ENCODE data around the gene RARRES2. TPM values are rescaled to one million over a fixed set of nuclear protein-coding genes. Genes with fewer than 3 reads are reported as not detected.
A peak's percentile ranks its signal among the peaks of the same experiment; 100 is the strongest.

Gene RARRES2
- total RNA-seq (100 to 1,000 TPM; 133 to 162 TPM), polyA plus RNA-seq (ENCODE audit: insufficient read length in 6 of 6) (100 to 1,000 TPM; 153 to 233 (median 198) TPM)
- long read RNA-seq, donor 1, transcript RARRES2-202 (5 exons, 1,618 nt): minor isoform, 52 of 305 reads
- long read RNA-seq, donor 1, transcript RARRES2-201 (6 exons, 740 nt): major isoform, 218 of 305 reads
- long read RNA-seq, donor 1, transcript RARRES2-204 (4 exons, 1,907 nt): minor isoform, 7 of 305 reads
- long read RNA-seq, donor 1, partial matches to known transcripts: 22 of 305 reads
- long read RNA-seq, donor 1, other reads (novel, unspliced or antisense): 5 of 305 reads
- long read RNA-seq, donor 2, transcript RARRES2-202 (5 exons, 1,618 nt): minor isoform, 32 of 205 reads
- long read RNA-seq, donor 2, transcript RARRES2-204 (4 exons, 1,907 nt): minor isoform, 11 of 205 reads
- long read RNA-seq, donor 2, transcript RARRES2-201 (6 exons, 740 nt): major isoform, 136 of 205 reads
- long read RNA-seq, donor 2, partial matches to known transcripts: 24 of 205 reads
- long read RNA-seq, donor 2, other reads (novel, unspliced or antisense): 0 of 205 reads
- long read RNA-seq, donor 3, transcript RARRES2-201 (6 exons, 740 nt): major isoform, 125 of 159 reads
- long read RNA-seq, donor 3, transcript RARRES2-202 (5 exons, 1,618 nt): minor isoform, 14 of 159 reads
- long read RNA-seq, donor 3, partial matches to known transcripts: 19 of 159 reads
- long read RNA-seq, donor 3, other reads (novel, unspliced or antisense): 0 of 159 reads
- long read RNA-seq, donor 4, transcript RARRES2-202 (5 exons, 1,618 nt): minor isoform, 21 of 245 reads
- long read RNA-seq, donor 4, transcript RARRES2-201 (6 exons, 740 nt): major isoform, 185 of 245 reads
- long read RNA-seq, donor 4, partial matches to known transcripts: 20 of 245 reads
- long read RNA-seq, donor 4, other reads (novel, unspliced or antisense): 13 of 245 reads
- long read RNA-seq, donor 5, transcript RARRES2-204 (4 exons, 1,907 nt): minor isoform, 5 of 179 reads
- long read RNA-seq, donor 5, transcript RARRES2-201 (6 exons, 740 nt): major isoform, 125 of 179 reads
- long read RNA-seq, donor 5, transcript RARRES2-202 (5 exons, 1,618 nt): minor isoform, 33 of 179 reads
- long read RNA-seq, donor 5, partial matches to known transcripts: 9 of 179 reads
- long read RNA-seq, donor 5, other reads (novel, unspliced or antisense): 5 of 179 reads
- long read RNA-seq, donor 6, transcript RARRES2-202 (5 exons, 1,618 nt): minor isoform, 24 of 224 reads
- long read RNA-seq, donor 6, transcript RARRES2-201 (6 exons, 740 nt): major isoform, 168 of 224 reads
- long read RNA-seq, donor 6, partial matches to known transcripts: 25 of 224 reads
- long read RNA-seq, donor 6, other reads (novel, unspliced or antisense): 0 of 224 reads
- long read RNA-seq, donor 7, transcript RARRES2-202 (5 exons, 1,618 nt): minor isoform, 22 of 147 reads
- long read RNA-seq, donor 7, transcript RARRES2-201 (6 exons, 740 nt): major isoform, 121 of 147 reads
- long read RNA-seq, donor 7, partial matches to known transcripts: 0 of 147 reads
- long read RNA-seq, donor 7, other reads (novel, unspliced or antisense): 0 of 147 reads
- long read RNA-seq, donor 8, transcript RARRES2-202 (5 exons, 1,618 nt): minor isoform, 20 of 131 reads
- long read RNA-seq, donor 8, transcript RARRES2-201 (6 exons, 740 nt): major isoform, 96 of 131 reads
- long read RNA-seq, donor 8, partial matches to known transcripts: 8 of 131 reads
- long read RNA-seq, donor 8, other reads (novel, unspliced or antisense): 0 of 131 reads
- long read RNA-seq, donor 9, partial matches to known transcripts: 0 of 1 reads
- long read RNA-seq, donor 9, other reads (novel, unspliced or antisense): 0 of 1 reads
- long read RNA-seq, donor 10, transcript RARRES2-201 (6 exons, 740 nt): major isoform, 171 of 195 reads
- long read RNA-seq, donor 10, transcript RARRES2-202 (5 exons, 1,618 nt): minor isoform, 15 of 195 reads
- long read RNA-seq, donor 10, partial matches to known transcripts: 0 of 195 reads
- long read RNA-seq, donor 10, other reads (novel, unspliced or antisense): 7 of 195 reads
- long read RNA-seq, donor 11, transcript RARRES2-201 (6 exons, 740 nt): major isoform, 17 of 18 reads
- long read RNA-seq, donor 11, partial matches to known transcripts: 0 of 18 reads
- long read RNA-seq, donor 11, other reads (novel, unspliced or antisense): 0 of 18 reads
- long read RNA-seq, donor 12, transcript RARRES2-202 (5 exons, 1,618 nt): minor isoform, 21 of 182 reads
- long read RNA-seq, donor 12, transcript RARRES2-201 (6 exons, 740 nt): major isoform, 151 of 182 reads
- long read RNA-seq, donor 12, partial matches to known transcripts: 0 of 182 reads
- long read RNA-seq, donor 12, other reads (novel, unspliced or antisense): 5 of 182 reads

GRCh38 chr7:150341263-150342120 is at the start of gene RARRES2:
RARRES2 (minus strand) TSS chr7:150341629; CDS start chr7:150340609, 1,020 bp downstream.
- DNase-seq: peak in 3 of 4 donors; percentile 51 to 91 (median 78)
- no peak for TF ChIP-seq CTCF (IDR thresholded peaks at IDR 0.05)
- peaks cover 8 to 61% of the 10 kb centered on the region in 2 donors for H3K27me3 ChIP-seq
- peaks cover 0 to 16% of the 10 kb centered on the region in 2 donors for H3K36me3 ChIP-seq
- H3K9me3 ChIP-seq: no peaks in the 10 kb centered on the region
- peaks cover 0 to 20% of the 10 kb centered on the region in 2 donors for H3K4me1 ChIP-seq
- intact Hi-C loops (cut with DNase I): no loop called here
- H3K27ac ChIP-seq: peak within 1 kb of the TSS; percentile 67 to 73
- ATAC-seq: peak; percentile 71
- peak within 1 kb of the TSS; percentile 44 to 50 for H3K4me3 ChIP-seq

GRCh38 chr7:150390205-150390604 is 48.8 kb upstream of the RARRES2 start:
- no peak for TF ChIP-seq CTCF (IDR thresholded peaks at IDR 0.05)
- H3K36me3 ChIP-seq: no peaks in the 10 kb centered on the region
- peaks cover 2 to 9% of the 10 kb centered on the region in 2 donors for H3K4me1 ChIP-seq
- DNase-seq (peak in 1 of 4 donors; percentile 24), ATAC-seq (no peak)
- H3K27ac ChIP-seq: no peak overlapping the region
- intact Hi-C loops (cut with DNase I): no loop called here
- no peaks in the 10 kb centered on the region for H3K27me3 ChIP-seq
- H3K9me3 ChIP-seq: no peaks in the 10 kb centered on the region
- H3K4me3 ChIP-seq: no peak overlapping the region

GRCh38 chr7:150389532-150389816 is 48.0 kb upstream of the RARRES2 start:
- DNase-seq: peak in 1 of 4 donors; percentile 6
- Histone ChIP-seq H3K27ac (no peak overlapping the region), H3K4me1 (peaks cover 2 to 16% of the 10 kb centered on the region in 2 donors), H3K36me3 (no peaks in the 10 kb centered on the region), H3K4me3 (no peak overlapping the region), H3K27me3 (no peaks in the 10 kb centered on the region), H3K9me3 (no peaks in the 10 kb centered on the region)
- no peak for ATAC-seq
- intact Hi-C loops (cut with DNase I): no loop called here
- no peak for TF ChIP-seq CTCF (IDR thresholded peaks at IDR 0.05)
